Activated T-helper 1 cell treated with Interleukin-2 at 50 U/mL for 16 hours (primary cell): ENCODE results near the gene CTBP2.

Experiments
- DNase-seq: peaks from one replicate; pipeline ENCODE4 v3.0.0-alpha.2; 2020; ENCODE audit warnings: low read depth

CTBP2 gene

GRCh38 chr10:125008689-125009638, 151.4 kb downstream of the CTBP2 start:
- no peak for DNase-seq

- no peak for DNase-seq
These were observed 152.9 kb downstream of the CTBP2 start for GRCh38 chr10:125007436-125007835.

- no peak for DNase-seq
These were observed 153.4 kb downstream of the CTBP2 start for GRCh38 chr10:125006921-125007426.

- DNase-seq, result no peak
These were observed 154.1 kb downstream of the CTBP2 start for GRCh38 chr10:125006188-125006680.

- no peak for DNase-seq
These were observed 154.8 kb downstream of the CTBP2 start for GRCh38 chr10:125005312-125006187.

- no peak for DNase-seq
These were observed 155.6 kb downstream of the CTBP2 start for GRCh38 chr10:125004571-125005311.

GRCh38 chr10:125003901-125004467, 156.4 kb downstream of the CTBP2 start:
- DNase-seq, result no peak

GRCh38 chr10:125003146-125003900, 157.0 kb downstream of the CTBP2 start:
- DNase-seq, result no peak

- no peak for DNase-seq
These were observed 157.8 kb downstream of the CTBP2 start for GRCh38 chr10:125002423-125003145.

- no peak for DNase-seq
These were observed 158.3 kb downstream of the CTBP2 start for GRCh38 chr10:125002047-125002422.

GRCh38 chr10:125001313-125002046, 158.9 kb downstream of the CTBP2 start:
- no peak for DNase-seq

GRCh38 chr10:125000366-125001312, 159.7 kb downstream of the CTBP2 start:
- DNase-seq, result no peak

- no peak for DNase-seq
These were observed 160.7 kb downstream of the CTBP2 start for GRCh38 chr10:124999433-125000365.

- DNase-seq, result no peak
These were observed 161.6 kb downstream of the CTBP2 start for GRCh38 chr10:124998624-124999291.

GRCh38 chr10:124997771-124998623, 162.4 kb downstream of the CTBP2 start:
- DNase-seq, result no peak
